GM23338 (cell line): ENCODE results near the gene ALDH1A1. TPM values are rescaled to one million over a fixed set of nuclear protein-coding genes. Genes with fewer than 3 reads are reported as not detected.

Experiments used
- ATAC-seq: fragments of 200-7000 bp; cut with Tn5 transposase; 3 replicates; pipeline ENCODE4 v1.9.1; 2020
- DNase-seq: peaks from one replicate; pipeline ENCODE4 v3.0.0-alpha.2; 2015; ENCODE audit warnings: low spot score
- H2AFZ ChIP-seq: fragments of 200-600 bp; sonication (generic); 2 replicates; pipeline ENCODE4 v1.8.0; 2016; ENCODE audit warnings: antibody characterized with exemption, mild to moderate bottlenecking, moderate library complexity
- H3F3A ChIP-seq: fragments of 200-600 bp; sonication (generic); replicated peaks from 2 replicates; pipeline ENCODE4 v1.8.0; 2017; ENCODE audit warnings: antibody characterized with exemption, mixed run types, low read depth
- H3K27ac ChIP-seq: fragments of 200-600 bp; sonication (generic); 2 replicates; pipeline ENCODE4 v1.6.1; 2016; ENCODE audit warnings: low read depth
- H3K27me3 ChIP-seq: fragments of 200-600 bp; sonication (generic); 2 replicates; pipeline ENCODE4 v1.8.0; 2016; ENCODE audit warnings: mild to moderate bottlenecking, mixed run types, moderate library complexity; ENCODE audit not compliant: insufficient read depth
- H3K36me3 ChIP-seq: fragments of 200-600 bp; sonication (generic); 2 replicates; pipeline ENCODE4 v1.8.0; 2016; ENCODE audit warnings: mild to moderate bottlenecking; ENCODE audit not compliant: insufficient read depth
- H3K4me1 ChIP-seq: fragments of 200-600 bp; sonication (generic); 2 replicates; pipeline ENCODE4 v1.8.0; 2016; ENCODE audit warnings: mild to moderate bottlenecking, moderate library complexity; ENCODE audit not compliant: insufficient read depth
- H3K4me2 ChIP-seq: fragments of 200-600 bp; sonication (generic); 2 replicates; pipeline ENCODE4 v1.7.1; 2017; ENCODE audit warnings: mixed run types
- H3K4me3 ChIP-seq: fragments of 200-600 bp; sonication (generic); 2 replicates; pipeline ENCODE4 v1.6.1; 2016; ENCODE audit warnings: mixed run types
- H3K79me2 ChIP-seq: fragments of 200-600 bp; sonication (generic); replicated peaks from 2 replicates; pipeline ENCODE4 v1.8.0; 2017; ENCODE audit warnings: mild to moderate bottlenecking; ENCODE audit not compliant: insufficient read depth
- H3K9me2 ChIP-seq: fragments of 200-600 bp; sonication (generic); 2 replicates; pipeline ENCODE4 v1.8.0; 2017; ENCODE audit not compliant: insufficient read depth
- H4K20me1 ChIP-seq: fragments of 200-600 bp; sonication (generic); replicated peaks from 2 replicates; pipeline ENCODE4 v1.8.0; 2017; ENCODE audit warnings: mild to moderate bottlenecking; ENCODE audit not compliant: insufficient read depth
- H3K27ac Mint-ChIP-seq: 2 replicates; pipeline ENCODE4 v1.8.0; 2020; ENCODE audit warnings: inconsistent platforms, mild to moderate bottlenecking, moderate library complexity, mixed read lengths
- H3K27me3 Mint-ChIP-seq: 3 replicates; pipeline ENCODE4 v1.8.0; 2022; ENCODE audit warnings: low read depth, mild to moderate bottlenecking, moderate library complexity, mixed read lengths, inconsistent platforms; ENCODE audit not compliant: insufficient read depth, poor library complexity
- H3K36me3 Mint-ChIP-seq: 3 replicates; pipeline ENCODE4 v1.8.0; 2021; ENCODE audit warnings: low read depth, mild to moderate bottlenecking, inconsistent platforms, moderate library complexity, mixed read lengths
- H3K4me1 Mint-ChIP-seq: 3 replicates; pipeline ENCODE4 v1.8.0; 2020; ENCODE audit warnings: mild to moderate bottlenecking, inconsistent platforms, mixed read lengths
- H3K4me3 Mint-ChIP-seq: 3 replicates; pipeline ENCODE4 v1.8.0; 2021; ENCODE audit warnings: moderate library complexity, mild to moderate bottlenecking, inconsistent platforms, mixed read lengths
- H3K9me3 Mint-ChIP-seq: 3 replicates; pipeline ENCODE4 v1.8.0; 2020; ENCODE audit warnings: moderate library complexity, mild to moderate bottlenecking, inconsistent platforms, mixed read lengths
- CREB1 ChIP-seq: fragments of 250-450 bp; sonication (Bioruptor Pico); IDR thresholded peaks from 2 replicates; pipeline ENCODE4 v1.5.0; 2020; ENCODE audit warnings: low read depth, mild to moderate bottlenecking, moderate library complexity
- ETS1 ChIP-seq: IDR thresholded peaks from 2 replicates; pipeline ENCODE4 v1.6.1; 2016; ENCODE audit warnings: antibody characterized with exemption
- EZH2 ChIP-seq: fragments of 200-600 bp; sonication (generic); IDR thresholded peaks from one replicate; pipeline ENCODE4 v1.8.0; 2017; ENCODE audit warnings: antibody characterized with exemption, mild to moderate bottlenecking, low read depth; ENCODE audit not compliant: unreplicated experiment
- EZH2phosphoT487 ChIP-seq: fragments of 200-600 bp; sonication (generic); IDR thresholded peaks from one replicate; pipeline ENCODE4 v1.8.1; 2018; ENCODE audit warnings: antibody characterized with exemption; ENCODE audit not compliant: unreplicated experiment
- JUNB ChIP-seq: IDR thresholded peaks from one replicate; pipeline ENCODE4 v1.6.1; 2016; ENCODE audit warnings: antibody characterized with exemption; ENCODE audit not compliant: unreplicated experiment
- NANOG ChIP-seq: IDR thresholded peaks from 2 replicates; pipeline ENCODE4 v1.6.1; 2016; ENCODE audit warnings: antibody characterized with exemption, borderline replicate concordance
- POLR2AphosphoS5 ChIP-seq: IDR thresholded peaks from 2 replicates; pipeline ENCODE4 v1.6.1; 2016; ENCODE audit warnings: antibody characterized with exemption, low read depth
- STAT1 ChIP-seq: IDR thresholded peaks from one replicate; pipeline ENCODE4 v1.6.1; 2016; ENCODE audit warnings: antibody characterized with exemption; ENCODE audit not compliant: unreplicated experiment
- ZNF114 ChIP-seq: fragments of 250-450 bp; sonication (Bioruptor Pico); IDR thresholded peaks from 2 replicates; pipeline ENCODE4 v1.5.0; 2020; ENCODE audit warnings: mild to moderate bottlenecking, moderate library complexity
- ZNF331 ChIP-seq: fragments of 250-450 bp; sonication (Bioruptor Pico); IDR thresholded peaks from 2 replicates; pipeline ENCODE4 v1.5.0; 2020; ENCODE audit warnings: low read depth, mild to moderate bottlenecking, moderate library complexity
- polyA plus RNA-seq: library from polyadenylated mRNA; unstranded; fragments of >200 nt; fragmentation: Nextera tagmentation; extraction: Ambion mirVana; gene quantifications from 2 replicates; pipeline ENCODE4 v1.2.1, GENCODE V29; 2016
- total RNA-seq: library from RNA; depleted of rRNA; stranded (reverse); fragments of >200 nt; shearing (Covaris generic); gene quantifications from 2 replicates; pipeline ENCODE4 v1.2.3, GENCODE V29; 2014
- TF ChIP-seq, protein P1 (sequence below), 2 experiments: fragments of 200-600 bp in 1 of 2; sonication (generic) in 1 of 2; conservative IDR thresholded peaks; 2 replicates each; pipeline versions ENCODE4 v1.5.1 to v1.6.1; 2016 to 2017; ENCODE audit warnings: antibody characterized with exemption in 2 of 2, low read depth in 2 of 2, mild to moderate bottlenecking in 2 of 2, moderate library complexity in 1 of 2

ALDH1A1 gene
- total and polyA plus RNA-seq, 2 experiments from 2014 or later, result 2.1 to 3.4 TPM

GRCh38 chr9:72972636-72973035, 19.8 kb upstream of the ALDH1A1 start:
- no peaks in the 10 kb centered on the region for H4K20me1 ChIP-seq
- H3K36me3 ChIP-seq, result no peaks in the 10 kb centered on the region
- Mint-ChIP-seq H3K27me3 (peaks cover 1% of the 10 kb centered on the region), H3K36me3 (no peaks in the 10 kb centered on the region), H3K9me3 (0 out of 3 replicates have a peak, but pooled peaks cover 4% of the 10 kb centered on the region), H3K4me1 (no peaks in the 10 kb centered on the region), H3K27ac (no peak overlapping the region), H3K4me3 (no peak overlapping the region)
- no peak overlapping the region for H3K4me2 ChIP-seq
- no peaks in the 10 kb centered on the region for H3K4me1 ChIP-seq
- no peak overlapping the region for H3K27ac ChIP-seq
- no peaks in the 10 kb centered on the region for H3K79me2 ChIP-seq
- no peaks in the 10 kb centered on the region for H3K9me2 ChIP-seq
- ATAC-seq (no peak), DNase-seq (no peak)
- 0 out of 2 replicates have a peak overlapping the region, but pooled peaks have one; percentile 53 for H2AFZ ChIP-seq
- H3K4me3 ChIP-seq, result no peak overlapping the region
- no peaks in the 10 kb centered on the region for H3F3A ChIP-seq
- no peaks in the 10 kb centered on the region for H3K27me3 ChIP-seq
- TF ChIP-seq, protein P1, sequence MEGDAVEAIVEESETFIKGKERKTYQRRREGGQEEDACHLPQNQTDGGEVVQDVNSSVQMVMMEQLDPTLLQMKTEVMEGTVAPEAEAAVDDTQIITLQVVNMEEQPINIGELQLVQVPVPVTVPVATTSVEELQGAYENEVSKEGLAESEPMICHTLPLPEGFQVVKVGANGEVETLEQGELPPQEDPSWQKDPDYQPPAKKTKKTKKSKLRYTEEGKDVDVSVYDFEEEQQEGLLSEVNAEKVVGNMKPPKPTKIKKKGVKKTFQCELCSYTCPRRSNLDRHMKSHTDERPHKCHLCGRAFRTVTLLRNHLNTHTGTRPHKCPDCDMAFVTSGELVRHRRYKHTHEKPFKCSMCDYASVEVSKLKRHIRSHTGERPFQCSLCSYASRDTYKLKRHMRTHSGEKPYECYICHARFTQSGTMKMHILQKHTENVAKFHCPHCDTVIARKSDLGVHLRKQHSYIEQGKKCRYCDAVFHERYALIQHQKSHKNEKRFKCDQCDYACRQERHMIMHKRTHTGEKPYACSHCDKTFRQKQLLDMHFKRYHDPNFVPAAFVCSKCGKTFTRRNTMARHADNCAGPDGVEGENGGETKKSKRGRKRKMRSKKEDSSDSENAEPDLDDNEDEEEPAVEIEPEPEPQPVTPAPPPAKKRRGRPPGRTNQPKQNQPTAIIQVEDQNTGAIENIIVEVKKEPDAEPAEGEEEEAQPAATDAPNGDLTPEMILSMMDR (conservative IDR thresholded peaks at IDR 0.05; ENCODE audit: low read depth in 2 of 2), result no peak
- TF ChIP-seq EZH2 (no peak), CREB1 (CRISPR knock-in tag) (no peak), NANOG (no peak), POLR2AphosphoS5 (no peak), ETS1 (no peak)

- Histone ChIP-seq H3K9me2 (no peaks in the 10 kb centered on the region), H3K79me2 (no peaks in the 10 kb centered on the region), H2AFZ (no peak overlapping the region), H4K20me1 (no peaks in the 10 kb centered on the region), H3K4me1 (no peaks in the 10 kb centered on the region), H3K4me2 (no peak overlapping the region), H3K4me3 (no peak overlapping the region), H3K36me3 (no peaks in the 10 kb centered on the region), H3K27ac (no peak overlapping the region), H3K27me3 (no peaks in the 10 kb centered on the region), H3F3A (no peaks in the 10 kb centered on the region)
- Mint-ChIP-seq H3K36me3 (no peaks in the 10 kb centered on the region), H3K4me3 (no peak overlapping the region), H3K27ac (no peak overlapping the region), H3K27me3 (peaks cover 1% of the 10 kb centered on the region), H3K9me3 (0 out of 3 replicates have a peak, but pooled peaks cover 4% of the 10 kb centered on the region), H3K4me1 (no peaks in the 10 kb centered on the region)
- ATAC-seq (no peak), DNase-seq (no peak)
- TF ChIP-seq JUNB, result no peak
- no peak for TF ChIP-seq POLR2AphosphoS5
- TF ChIP-seq ZNF114 (CRISPR knock-in tag), result no peak
- no peak for TF ChIP-seq STAT1
- TF ChIP-seq, protein P1 (conservative IDR thresholded peaks at IDR 0.05; ENCODE audit: low read depth in 2 of 2), result no peak
- TF ChIP-seq ZNF331 (CRISPR knock-in tag), result no peak
- no peak for TF ChIP-seq CREB1 (CRISPR knock-in tag)
- TF ChIP-seq EZH2phosphoT487, result no peak
- TF ChIP-seq EZH2, result no peak
Observed at GRCh38 chr9:72971411-72971810, 18.6 kb upstream of the ALDH1A1 start.
